DMS 273 treated with DMSO at 0.1 percent for 48 hours (cell line): Measurements from ENCODE around the gene BRD7.

Experiments
- DNase-seq: peaks from one replicate; lab custom pipeline; 2025; lab: John Stamatoyannopoulos, UW

BRD7 gene

DNA sequence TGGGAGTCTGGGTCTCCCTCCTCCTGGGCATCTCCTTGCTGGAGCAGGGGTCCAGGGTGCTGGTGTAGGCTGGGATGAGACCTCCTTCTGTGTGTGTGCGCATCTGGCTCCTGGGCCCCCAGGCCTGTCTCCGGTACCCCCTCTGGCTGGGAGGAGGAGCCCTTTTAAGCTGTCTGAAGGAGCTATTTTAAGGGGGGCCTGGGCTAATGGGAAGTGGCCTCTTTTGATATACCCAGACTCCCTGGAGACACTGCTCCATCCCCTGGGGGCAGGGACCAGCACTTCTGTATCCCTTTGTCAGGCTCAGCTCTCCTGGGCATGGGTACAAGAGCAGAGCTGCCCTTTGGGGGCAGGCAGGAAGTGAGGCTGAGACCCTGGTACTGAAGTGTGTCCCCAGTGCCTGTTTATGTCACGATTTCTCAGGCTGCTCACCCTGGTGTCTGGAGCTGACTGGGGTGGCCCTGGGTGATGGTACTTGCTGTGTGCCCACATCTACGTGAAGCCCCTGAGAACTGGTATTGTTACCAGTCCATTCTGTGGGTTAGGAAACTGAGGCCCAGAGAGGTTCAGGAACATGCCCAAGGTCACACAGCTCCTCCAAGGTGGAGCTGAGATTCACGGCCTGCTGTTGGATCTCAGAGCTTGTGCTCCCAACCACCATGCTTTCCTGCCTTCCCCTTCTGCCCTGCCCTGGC is 96.0 kb downstream of the BRD7 start:
- DNase-seq = no peak

DNA sequence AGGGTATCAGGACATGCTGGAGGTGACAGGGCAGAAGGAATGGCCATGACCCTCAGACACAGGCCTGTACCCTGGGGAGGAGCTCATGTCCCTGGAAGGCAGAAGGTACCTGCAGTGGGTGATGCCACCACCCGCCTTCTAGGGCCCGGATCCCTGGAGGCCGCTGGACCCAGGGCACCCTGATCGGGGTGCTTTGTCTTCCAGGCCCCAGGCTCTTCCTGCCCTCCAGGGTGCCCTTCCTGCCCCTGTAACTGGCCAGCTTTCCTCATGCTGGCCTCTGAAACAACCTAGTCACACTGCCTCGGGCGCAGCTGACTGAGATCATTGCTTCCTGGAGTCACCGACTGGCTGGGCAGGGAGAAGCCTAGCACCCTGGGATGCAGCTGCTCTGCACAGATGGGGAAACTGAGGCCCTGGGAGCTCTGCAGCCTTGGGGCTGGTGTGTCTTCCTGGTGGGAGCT is 96.6 kb downstream of the BRD7 start:
- DNase-seq = no peak

DNA sequence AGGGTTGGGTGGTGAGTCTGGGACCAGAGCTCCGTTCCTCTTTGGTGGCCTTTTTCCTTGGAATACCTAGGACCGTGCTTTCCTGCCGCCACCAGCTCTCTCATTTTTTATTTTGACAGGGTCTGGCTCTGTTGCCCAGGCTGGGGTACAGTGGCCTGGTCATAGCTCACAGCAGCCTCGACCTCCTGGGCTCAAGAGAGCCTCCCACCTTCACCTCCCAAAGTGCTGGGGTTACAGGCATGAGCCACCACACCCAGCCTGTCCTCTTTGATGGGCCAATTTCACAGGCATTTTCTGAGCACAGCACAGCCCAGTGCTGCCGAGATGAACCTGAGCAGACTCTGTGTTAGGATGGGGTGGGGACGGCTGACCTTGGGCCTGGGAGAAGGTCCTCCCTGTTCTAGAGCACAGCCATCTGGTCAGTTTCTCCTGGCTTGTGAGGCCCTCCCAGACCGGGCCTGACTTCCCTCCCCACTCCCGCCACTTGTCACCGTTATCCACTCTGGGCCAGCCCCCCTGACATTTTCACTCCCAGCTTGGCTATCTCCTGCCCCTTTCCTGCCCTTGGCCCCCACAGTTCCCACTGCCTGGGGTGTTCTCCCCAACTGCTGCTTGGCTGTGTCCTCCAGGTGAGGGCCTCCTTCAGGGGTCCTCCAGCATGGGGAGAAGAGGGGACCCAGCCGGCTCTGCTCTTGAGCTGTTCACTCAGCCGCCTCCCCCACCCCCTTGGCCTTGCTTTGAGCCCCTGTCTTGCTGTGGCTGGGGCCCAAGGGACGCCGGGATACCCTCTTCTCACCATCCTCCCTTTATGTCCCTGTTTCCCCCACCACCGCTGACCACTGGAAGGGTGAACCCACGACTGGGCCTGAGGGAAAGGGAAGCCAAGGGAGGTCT is 97.4 kb downstream of the BRD7 start:
- no peak for DNase-seq

DNA sequence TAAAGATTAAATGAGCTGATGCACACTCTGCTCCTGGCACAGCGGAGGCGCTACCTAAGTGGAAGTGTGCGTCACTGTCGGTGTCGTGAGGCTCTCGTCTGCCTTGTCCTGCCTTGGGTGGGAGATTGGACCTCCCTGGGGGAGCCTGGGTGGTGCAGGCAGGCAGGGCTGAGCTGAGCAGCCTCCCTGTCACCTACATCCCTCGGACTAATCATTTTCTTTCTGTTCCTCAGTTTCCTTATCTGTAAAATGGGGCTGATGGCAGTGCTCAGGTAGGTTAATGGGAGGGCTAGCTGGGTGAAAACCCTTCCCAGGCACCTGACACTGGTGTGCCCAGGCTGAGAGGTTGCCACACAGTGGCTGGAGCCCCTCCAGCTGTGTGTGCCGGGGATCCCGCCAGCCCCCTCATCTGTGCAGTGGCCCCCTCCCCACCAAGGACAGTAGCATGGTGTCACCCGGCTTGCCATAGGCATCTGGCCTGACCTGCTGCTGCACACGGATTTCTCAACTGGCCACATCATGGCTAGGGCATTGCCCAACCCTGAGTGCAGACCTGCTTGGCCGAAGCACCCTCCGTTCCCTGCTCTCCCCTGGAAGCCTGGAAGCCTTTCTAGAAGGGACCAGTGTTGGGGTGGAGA is 98.2 kb downstream of the BRD7 start:
- DNase-seq = no peak

DNA sequence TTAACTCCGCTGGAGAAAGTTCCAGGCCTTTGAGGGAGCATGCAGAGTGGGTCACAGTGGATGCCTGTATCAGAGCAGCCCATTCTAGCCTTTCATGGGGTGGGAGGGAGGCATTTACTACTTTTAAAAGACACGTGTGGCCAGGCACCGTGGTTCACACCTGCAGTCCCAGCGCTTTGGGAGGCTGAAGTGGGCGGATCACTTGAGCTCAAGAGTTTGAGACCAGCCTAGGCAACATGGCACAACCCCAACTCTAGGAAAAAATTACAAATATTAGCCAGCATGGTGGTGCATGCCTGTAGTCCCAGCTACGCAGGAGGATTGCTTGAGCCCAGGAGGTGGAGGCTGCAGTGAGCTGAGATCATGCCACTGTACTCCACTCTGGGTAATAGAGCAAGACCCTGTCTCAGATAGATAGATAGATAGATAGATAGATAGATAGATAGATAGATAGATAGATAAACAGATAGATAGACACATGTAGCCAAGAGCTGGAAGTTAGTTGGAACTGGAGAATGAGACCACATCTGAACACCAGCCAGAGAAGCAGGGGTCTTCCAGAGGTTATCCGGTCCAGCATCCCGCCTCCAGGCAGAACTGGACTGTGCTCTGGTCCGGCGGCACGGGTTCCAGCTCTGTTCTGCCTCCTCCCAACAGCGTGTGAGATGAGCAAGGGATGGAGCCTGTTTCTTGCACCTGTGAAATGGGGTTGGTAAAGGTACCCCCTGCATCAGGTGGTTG is 98.8 kb downstream of the BRD7 start:
- DNase-seq = no peak

DNA sequence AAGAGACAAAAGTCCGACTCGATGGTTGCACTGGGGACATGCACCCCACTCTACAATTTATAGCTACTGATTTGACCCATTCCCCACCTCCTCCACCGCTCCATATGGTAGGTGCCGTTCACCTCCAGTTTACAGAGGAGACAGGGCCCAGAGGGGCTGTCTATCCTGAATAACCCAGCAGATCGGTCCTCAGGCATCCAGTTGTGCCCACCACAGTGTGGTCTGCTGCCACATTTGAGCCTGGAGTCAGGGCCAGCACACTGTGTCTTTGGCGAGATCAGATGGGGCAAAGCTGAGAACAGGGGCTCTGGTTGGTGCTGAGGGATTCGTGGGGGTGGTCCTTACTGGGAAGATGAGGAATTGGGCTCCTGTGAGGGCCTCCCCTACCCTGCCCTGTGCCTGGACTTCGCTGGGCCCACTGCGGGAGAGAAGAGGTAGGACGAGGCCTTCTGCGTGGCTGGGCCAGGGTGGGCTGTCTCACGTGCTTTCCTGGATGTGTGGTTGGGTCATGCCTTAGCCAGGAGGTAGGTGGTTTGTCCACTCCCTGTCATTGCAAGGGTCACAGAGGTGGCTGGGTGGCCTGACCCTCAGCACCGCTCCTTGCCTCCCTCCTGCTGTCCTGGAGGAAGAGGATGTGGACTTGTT is 99.6 kb downstream of the BRD7 start:
- no peak for DNase-seq

DNA sequence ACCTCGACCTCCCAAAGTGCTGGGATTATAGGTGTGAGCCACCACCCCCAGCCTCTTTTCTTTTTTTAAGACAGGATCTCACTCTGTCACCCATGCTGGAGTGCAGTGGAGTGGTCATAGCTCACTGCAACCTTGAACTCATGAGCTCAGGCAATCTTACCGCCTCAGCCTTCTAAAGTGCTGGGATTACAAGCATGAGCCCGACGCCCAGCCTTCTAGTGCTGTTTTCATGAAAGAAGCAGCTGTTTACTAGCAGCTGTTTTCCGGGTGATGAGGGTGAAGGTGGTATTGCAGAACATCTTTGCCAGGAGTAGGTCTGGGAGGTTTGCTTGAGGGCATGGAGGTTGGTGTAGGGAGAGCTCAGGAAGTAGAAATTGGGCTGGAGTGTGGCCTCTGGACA is 100.4 kb downstream of the BRD7 start:
- DNase-seq = peak; percentile 19

DNA sequence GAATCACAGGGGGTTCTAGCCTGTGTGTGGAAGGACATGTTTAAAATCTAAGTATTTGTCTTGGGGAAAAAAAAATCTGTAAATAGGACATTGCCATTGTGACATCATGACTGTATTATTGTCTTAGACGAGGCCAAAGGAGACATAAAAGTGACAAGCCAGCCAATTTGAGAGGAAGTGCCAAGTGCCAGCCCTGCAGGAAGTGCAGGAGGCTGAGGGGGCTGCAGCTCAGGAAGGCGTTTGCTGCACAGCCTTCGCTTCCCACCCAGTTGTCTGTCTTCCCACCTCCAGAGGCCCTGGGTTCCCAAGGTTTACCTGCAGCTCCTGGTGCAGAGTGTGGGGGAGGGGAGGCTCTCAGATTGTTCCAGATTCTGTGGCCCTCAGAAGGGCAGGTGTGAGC is 101.1 kb downstream of the BRD7 start:
- no peak for DNase-seq

DNA sequence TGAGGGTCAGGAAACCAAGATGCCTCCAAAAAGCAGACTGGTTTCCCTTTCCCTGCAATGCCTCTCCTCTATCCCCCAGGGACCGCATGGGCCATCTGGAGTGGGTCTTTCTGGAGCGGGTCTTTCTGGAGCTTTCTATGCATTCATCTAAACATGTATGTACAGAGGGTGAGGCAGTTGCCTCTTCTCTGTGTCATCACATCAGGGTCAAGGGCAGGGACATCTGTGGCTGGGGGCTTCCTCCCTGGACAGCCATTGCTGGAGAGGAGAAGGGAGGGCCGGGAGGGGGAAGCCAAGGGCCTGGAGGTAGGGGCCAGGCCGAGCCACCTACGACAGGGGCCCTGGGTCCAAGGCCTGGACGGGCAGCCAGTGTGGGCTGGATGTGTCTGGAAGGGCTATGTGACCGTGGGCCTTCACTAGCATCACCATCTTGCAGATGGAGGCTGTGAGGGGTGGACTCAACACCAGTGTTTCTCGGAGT is 101.6 kb downstream of the BRD7 start:
- peak; percentile 62 for DNase-seq

DNA sequence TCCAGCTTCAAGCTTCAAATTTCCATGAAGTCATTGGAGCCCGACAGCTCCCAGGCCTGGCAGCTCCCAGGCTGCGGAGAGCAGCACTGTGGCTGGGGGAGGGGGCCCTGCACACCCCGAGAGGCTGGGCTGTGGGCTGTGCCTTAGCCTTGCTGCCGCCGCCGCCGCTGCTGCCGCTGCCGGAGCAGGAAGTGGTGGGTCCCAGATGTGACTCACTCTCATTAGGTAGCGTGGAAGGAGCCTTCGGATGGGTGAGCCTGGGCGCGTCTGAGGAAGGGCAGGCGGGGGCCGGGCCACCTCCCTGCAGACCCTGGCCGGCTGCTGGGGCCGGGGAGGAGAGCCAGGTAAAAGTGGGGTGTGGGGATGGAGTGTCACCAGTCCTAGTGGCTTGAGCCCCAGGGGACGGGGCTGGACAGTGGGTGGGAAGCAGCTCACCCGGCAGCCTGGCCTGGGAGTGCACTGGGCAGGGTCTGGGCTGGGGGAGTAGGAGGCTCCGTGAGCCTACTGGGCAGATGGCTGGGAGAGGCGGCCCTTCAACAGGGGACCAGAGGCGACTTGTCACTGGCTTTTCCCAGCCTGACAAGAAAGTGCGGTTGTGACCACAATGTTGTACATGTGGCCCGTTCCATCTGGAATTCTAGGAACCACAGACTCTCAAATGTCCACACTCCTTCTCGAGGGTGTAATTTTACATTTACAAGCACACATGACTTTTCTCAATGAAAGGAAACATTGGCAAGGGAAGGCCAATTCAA is 102.3 kb downstream of the BRD7 start, which contains the start of gene ADCY7:
ADCY7 (plus strand) TSS at position 215 of the 755 bp plus-strand sequence. CDS start 21,629 bp downstream, outside the sequence.
- DNase-seq = peak; percentile 39
